ENCODE measurements around the gene TRAF3. TPM values are rescaled to one million over a fixed set of nuclear protein-coding genes. Genes with fewer than 3 reads are reported as not detected.

TRAF3 gene
- total RNA-seq, 1 donor from 2014 or later: 11.6 TPM

GRCh38 chr14:102910442-102910841 is 133.2 kb downstream of the TRAF3 start:
- intact Hi-C loops (cut with micrococcal nuclease): no loop called here
- no peak for DNase-seq
- no peak for ATAC-seq

GRCh38 chr14:102911541-102911951 is 134.3 kb downstream of the TRAF3 start:
- intact Hi-C loops (cut with micrococcal nuclease): no loop called here
- DNase-seq (no peak), ATAC-seq (no peak)

GRCh38 chr14:102911991-102912761 is 134.9 kb downstream of the TRAF3 start:
- DNase-seq (no peak), ATAC-seq (no peak)
- intact Hi-C loops (cut with micrococcal nuclease): no loop called here

- DNase-seq (no peak), ATAC-seq (no peak)
- intact Hi-C loops (cut with micrococcal nuclease): no loop called here
Observed at GRCh38 chr14:102913341-102914211, 136.3 kb downstream of the TRAF3 start.

- intact Hi-C loops (cut with micrococcal nuclease): no loop called here
- no peak for ATAC-seq
- no peak for DNase-seq
Observed at GRCh38 chr14:102914474-102915291, 137.4 kb downstream of the TRAF3 start.

- no peak for DNase-seq
- intact Hi-C loops (cut with micrococcal nuclease): no loop called here
- no peak for ATAC-seq
Observed at GRCh38 chr14:102915292-102916110, 138.3 kb downstream of the TRAF3 start.

GRCh38 chr14:102916347-102917055 is 139.3 kb downstream of the TRAF3 start:
- DNase-seq (no peak), ATAC-seq (no peak)

GRCh38 chr14:102917056-102917385 is 139.8 kb downstream of the TRAF3 start:
- ATAC-seq: no peak

More at GRCh38 chr14:102916347-102917055, 139.3 kb downstream of the TRAF3 start:
- intact Hi-C loops (cut with micrococcal nuclease): no loop called here

GRCh38 chr14:102917469-102918211 is 140.4 kb downstream of the TRAF3 start:
- DNase-seq (peak; percentile 79), ATAC-seq (peak; percentile 59)
- intact Hi-C loops (cut with micrococcal nuclease): no loop called here

More at GRCh38 chr14:102917056-102917385, 139.8 kb downstream of the TRAF3 start:
- intact Hi-C loops (cut with micrococcal nuclease): no loop called here
- no peak for DNase-seq

- intact Hi-C loops (cut with micrococcal nuclease): no loop called here
- ATAC-seq: no peak
- no peak for DNase-seq
Observed at GRCh38 chr14:102918438-102918837, 141.2 kb downstream of the TRAF3 start.

GRCh38 chr14:102920273-102920997 is 143.2 kb downstream of the TRAF3 start:
- intact Hi-C loops (cut with micrococcal nuclease): no loop called here
- ATAC-seq: no peak
- DNase-seq: no peak

GRCh38 chr14:102920998-102921304 is 143.7 kb downstream of the TRAF3 start:
- DNase-seq (no peak), ATAC-seq (no peak)
- intact Hi-C loops (cut with micrococcal nuclease): no loop called here

GRCh38 chr14:102922490-102923200 is 145.4 kb downstream of the TRAF3 start, which contains the start of gene AMN:
AMN (plus strand) TSS chr14:102922663; CDS start chr14:102922689, 26 bp downstream.
- ATAC-seq (no peak), DNase-seq (no peak)
- intact Hi-C loops (cut with micrococcal nuclease): no loop called here

- DNase-seq: no peak
- no peak for ATAC-seq
- intact Hi-C loops (cut with micrococcal nuclease): no loop called here
Observed at GRCh38 chr14:102923201-102923924, 146.1 kb downstream of the TRAF3 start.

GRCh38 chr14:102923925-102924486 is 146.8 kb downstream of the TRAF3 start:
- ATAC-seq: no peak
- DNase-seq: no peak
- intact Hi-C loops (cut with micrococcal nuclease): no loop called here

All from left ventricle myocardium superior (tissue), 1 donor.